Gastroesophageal sphincter (tissue), 4 donors: Measurements from ENCODE around the gene MYH1. TPM values are rescaled to one million over a fixed set of nuclear protein-coding genes. Genes with fewer than 3 reads are reported as not detected.

Source experiments
- ATAC-seq: fragments of 150-250 bp; one replicate; pipeline ENCODE4 v1.9.1; 2016; ENCODE audit warnings: mild to moderate bottlenecking, moderate library complexity
- H3K27ac ChIP-seq, 4 donors: fragments of 200-600 bp; sonication (generic) in 3 of 4; 1 replicate in 3 of 4; 2 replicates in 1 of 4; pipeline ENCODE4 v1.5.1; 2016 to 2019
- H3K27me3 ChIP-seq: fragments of 200-600 bp; sonication (generic); one replicate; pipeline ENCODE4 v1.5.1; 2019
- H3K36me3 ChIP-seq, 2 donors: fragments of 200-600 bp; sonication (generic); one replicate each; pipeline ENCODE4 v1.5.1; 2019; ENCODE audit warnings: control low read depth in 1 of 2
- H3K4me1 ChIP-seq, 3 donors: fragments of 200-600 bp; sonication (generic); 1 replicate in 2 of 3; 2 replicates in 1 of 3; pipeline ENCODE4 v1.5.1; 2016 to 2019; ENCODE audit warnings: control low read depth in 2 of 3
- H3K4me3 ChIP-seq, 2 donors: fragments of 200-600 bp; sonication (generic); one replicate each; pipeline ENCODE4 v1.5.1; 2019; ENCODE audit warnings: mild to moderate bottlenecking in 1 of 2, moderate library complexity in 1 of 2
- H3K9me3 ChIP-seq, 3 donors: fragments of 200-600 bp; sonication (generic); one replicate each; pipeline ENCODE4 v1.5.1; 2017 to 2019; ENCODE audit warnings: control low read depth in 2 of 3
- EP300 ChIP-seq: sonication (generic); formaldehyde crosslinking; IDR thresholded peaks from one replicate; pipeline ENCODE4 v1.6.1; 2017; ENCODE audit warnings: antibody characterized with exemption, mild to moderate bottlenecking
- POLR2A ChIP-seq, 2 donors: fragments of 450-650 bp; IDR thresholded peaks; one replicate each; pipeline ENCODE4 v1.6.1; 2017; ENCODE audit warnings: antibody characterized with exemption in 2 of 2, mild to moderate bottlenecking in 2 of 2, moderate library complexity in 1 of 2
- POLR2AphosphoS5 ChIP-seq: sonication (generic); formaldehyde crosslinking; IDR thresholded peaks from one replicate; pipeline ENCODE4 v1.6.1; 2017; ENCODE audit warnings: antibody characterized with exemption
- WGBS, 2 donors: methylation state at CpG; one replicate each; pipeline ENCODE4 v1.1.5; 2018; ENCODE audit warnings: low coverage in 1 of 2; 5-methylcytosine and 5-hydroxymethylcytosine counted together
- total RNA-seq, 4 donors: library from RNA; depleted of rRNA; stranded (reverse); fragments of >200 nt; gene quantifications; one replicate each; pipeline ENCODE4 v1.1.0, GENCODE V29; 2016
- TF ChIP-seq, protein P1 (sequence below), 4 experiments: fragments of 200-600 bp in 2 of 4; fragments of 450-650 bp in 2 of 4; sonication (generic) in 1 of 4; IDR thresholded peaks; one replicate each; pipeline ENCODE4 v1.5.1; 2017 to 2019; ENCODE audit warnings: antibody characterized with exemption in 4 of 4, mild to moderate bottlenecking in 2 of 4, moderate library complexity in 2 of 4

Gene MYH1
- total RNA-seq, 4 donors from 2014 or later, result 0.15 TPM; not detected in 3

DNA sequence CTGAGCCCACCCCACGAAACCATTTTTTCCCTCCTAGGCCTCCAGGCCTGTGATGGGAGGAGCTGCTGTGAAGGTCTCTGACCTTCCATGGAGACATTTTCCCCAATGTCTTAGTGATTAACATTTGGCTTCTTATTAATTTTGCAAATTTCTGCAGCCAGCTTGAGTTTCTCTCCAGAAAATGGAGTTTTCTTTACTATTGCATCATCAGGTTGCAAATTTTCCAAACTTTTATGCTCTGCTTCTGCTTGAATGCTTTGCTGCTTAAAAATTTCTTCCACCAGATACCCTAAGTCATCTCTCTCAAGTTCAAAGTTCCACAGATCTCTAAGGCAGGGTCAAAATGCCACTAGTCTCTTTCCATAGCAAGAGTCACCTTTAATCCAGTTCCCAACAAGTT is 36.1 kb downstream of the MYH1 start:
- Histone ChIP-seq H3K9me3 (peaks cover 0 to 25% (median 0%) of the 10 kb centered on the region in 3 donors), H3K27ac (no peak overlapping the region), H3K27me3 (no peaks in the 10 kb centered on the region), H3K4me1 (no peaks in the 10 kb centered on the region), H3K36me3 (no peaks in the 10 kb centered on the region), H3K4me3 (no peak overlapping the region)
- WGBS, 2 donors, result 75% methylated on average over 1 of the region's 1 CpG; no CpG with 5 or more reads in 1 of the 2 donors
- no peak for ATAC-seq
- TF ChIP-seq EP300 (no peak), POLR2A (IDR thresholded peaks at IDR 0.05) (no peak), POLR2AphosphoS5 (no peak)
- TF ChIP-seq, protein P1, sequence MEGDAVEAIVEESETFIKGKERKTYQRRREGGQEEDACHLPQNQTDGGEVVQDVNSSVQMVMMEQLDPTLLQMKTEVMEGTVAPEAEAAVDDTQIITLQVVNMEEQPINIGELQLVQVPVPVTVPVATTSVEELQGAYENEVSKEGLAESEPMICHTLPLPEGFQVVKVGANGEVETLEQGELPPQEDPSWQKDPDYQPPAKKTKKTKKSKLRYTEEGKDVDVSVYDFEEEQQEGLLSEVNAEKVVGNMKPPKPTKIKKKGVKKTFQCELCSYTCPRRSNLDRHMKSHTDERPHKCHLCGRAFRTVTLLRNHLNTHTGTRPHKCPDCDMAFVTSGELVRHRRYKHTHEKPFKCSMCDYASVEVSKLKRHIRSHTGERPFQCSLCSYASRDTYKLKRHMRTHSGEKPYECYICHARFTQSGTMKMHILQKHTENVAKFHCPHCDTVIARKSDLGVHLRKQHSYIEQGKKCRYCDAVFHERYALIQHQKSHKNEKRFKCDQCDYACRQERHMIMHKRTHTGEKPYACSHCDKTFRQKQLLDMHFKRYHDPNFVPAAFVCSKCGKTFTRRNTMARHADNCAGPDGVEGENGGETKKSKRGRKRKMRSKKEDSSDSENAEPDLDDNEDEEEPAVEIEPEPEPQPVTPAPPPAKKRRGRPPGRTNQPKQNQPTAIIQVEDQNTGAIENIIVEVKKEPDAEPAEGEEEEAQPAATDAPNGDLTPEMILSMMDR (IDR thresholded peaks at IDR 0.05), result no peak

DNA sequence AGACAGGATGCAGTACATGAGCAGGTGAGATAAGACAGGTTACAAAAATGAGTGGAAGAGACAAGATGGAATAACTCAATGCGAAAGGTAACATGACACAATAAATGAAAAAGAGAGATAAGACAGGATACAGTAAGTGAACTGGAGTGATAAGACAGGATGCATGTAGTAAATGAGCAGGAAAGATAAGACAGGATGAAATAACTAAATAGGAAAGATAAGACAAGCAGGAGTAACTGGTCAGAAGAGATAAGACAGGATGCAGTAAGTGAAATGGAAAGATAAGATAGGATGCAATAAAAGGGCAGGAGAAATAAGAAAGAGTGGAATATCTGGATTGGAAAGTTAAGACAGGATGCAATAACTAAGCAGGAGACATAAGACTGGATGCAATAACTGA is 40.6 kb downstream of the MYH1 start:
- Histone ChIP-seq H3K27ac (no peak overlapping the region), H3K27me3 (no peaks in the 10 kb centered on the region), H3K4me3 (no peak overlapping the region), H3K9me3 (peaks cover 0 to 15% (median 0%) of the 10 kb centered on the region in 3 donors), H3K36me3 (no peaks in the 10 kb centered on the region), H3K4me1 (no peaks in the 10 kb centered on the region)
- TF ChIP-seq, protein P1 (IDR thresholded peaks at IDR 0.05), result no peak
- TF ChIP-seq EP300, result no peak
- no peak for TF ChIP-seq POLR2A (IDR thresholded peaks at IDR 0.05)
- no peak for TF ChIP-seq POLR2AphosphoS5
- 50 to 100% methylated on average over 1 of the region's 1 CpG for WGBS, 2 donors
- ATAC-seq, result no peak

DNA sequence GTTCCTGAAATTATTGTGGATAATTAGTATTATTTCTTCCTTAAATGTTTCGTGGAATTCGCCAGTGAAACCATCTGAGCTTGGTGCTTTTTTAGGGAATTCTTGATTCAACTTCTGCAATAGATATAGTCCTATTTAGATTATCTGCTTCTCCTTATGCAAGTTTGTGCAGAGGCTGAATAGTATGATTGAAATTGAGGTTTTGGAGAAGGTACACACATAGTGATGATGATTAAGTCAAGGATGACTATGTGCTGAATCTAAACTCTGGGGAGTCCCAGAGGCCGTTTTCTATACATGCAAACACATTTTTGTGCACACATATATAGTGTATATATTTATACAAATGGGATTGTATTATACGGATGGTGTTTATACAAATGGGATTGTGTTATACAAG is 43.8 kb downstream of the MYH1 start:
- TF ChIP-seq EP300, result no peak
- TF ChIP-seq POLR2AphosphoS5, result no peak
- no peak for TF ChIP-seq POLR2A (IDR thresholded peaks at IDR 0.05)
- TF ChIP-seq, protein P1 (IDR thresholded peaks at IDR 0.05), result no peak
- ATAC-seq, result no peak
- Histone ChIP-seq H3K27me3 (no peaks in the 10 kb centered on the region), H3K4me1 (no peaks in the 10 kb centered on the region), H3K27ac (no peak overlapping the region), H3K4me3 (no peak overlapping the region), H3K9me3 (no peaks in the 10 kb centered on the region), H3K36me3 (no peaks in the 10 kb centered on the region)
- WGBS, 2 donors, result 64 to 69% methylated on average over 4 of the region's 4 CpGs

DNA sequence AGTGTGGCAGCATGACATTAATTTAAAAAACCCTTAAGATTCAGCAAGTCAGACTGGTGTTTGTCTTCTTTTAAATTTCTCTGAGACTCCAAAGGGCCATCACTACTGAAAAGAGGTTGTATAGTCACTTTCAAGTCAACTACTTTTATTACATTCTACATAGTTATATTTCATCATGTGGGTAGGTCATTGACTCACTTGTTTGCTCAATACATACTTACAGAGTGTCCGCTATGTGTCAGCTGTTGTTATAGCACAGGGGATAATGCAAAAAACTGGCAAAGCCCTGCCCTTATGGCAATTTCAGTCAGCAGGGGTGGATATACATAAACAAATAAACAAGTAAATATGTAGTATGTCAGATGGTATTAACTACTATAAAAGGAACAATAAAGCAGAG is 46.5 kb downstream of the MYH1 start:
- Histone ChIP-seq H3K27ac (no peak overlapping the region), H3K4me1 (no peaks in the 10 kb centered on the region), H3K27me3 (no peaks in the 10 kb centered on the region), H3K4me3 (no peak overlapping the region), H3K36me3 (no peaks in the 10 kb centered on the region), H3K9me3 (no peaks in the 10 kb centered on the region)
- WGBS, 2 donors, result 100% methylated on average over 1 of the region's 1 CpG; no CpG with 5 or more reads in 1 of the 2 donors
- TF ChIP-seq POLR2A (IDR thresholded peaks at IDR 0.05) (no peak), POLR2AphosphoS5 (no peak), EP300 (no peak)
- TF ChIP-seq, protein P1 (IDR thresholded peaks at IDR 0.05), result no peak
- no peak for ATAC-seq

DNA sequence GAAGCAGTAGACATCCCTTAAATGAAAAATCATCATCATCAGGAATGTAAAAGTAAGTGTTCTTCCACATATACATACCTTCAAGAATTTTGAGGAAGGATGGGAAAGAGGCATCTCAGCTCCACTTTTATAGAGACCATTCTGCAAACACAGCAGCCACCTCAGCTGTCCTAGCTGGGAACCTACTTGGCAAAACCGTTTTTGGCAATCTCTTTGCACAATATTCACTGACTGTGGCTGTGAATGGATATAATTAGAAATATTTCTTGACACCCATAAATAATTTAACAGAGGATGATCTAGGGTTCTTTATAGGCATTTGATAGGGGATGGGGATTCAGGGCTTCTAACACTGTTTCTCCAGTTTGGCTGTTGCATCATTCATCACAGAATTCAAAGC is 48.9 kb downstream of the MYH1 start, which contains the start of gene MYH4:
MYH4 (minus strand) TSS at position 101 of the 400 bp plus-strand sequence. CDS start 2,814 bp downstream, outside the sequence.
- H3K36me3 ChIP-seq, result no peaks in the 10 kb centered on the region
- WGBS, 2 donors, result 45 to 65% methylated on average over 1 of the region's 1 CpG
- TF ChIP-seq, protein P1 (IDR thresholded peaks at IDR 0.05), result no peak
- TF ChIP-seq EP300, result no peak
- no peak for TF ChIP-seq POLR2A (IDR thresholded peaks at IDR 0.05)
- no peak for TF ChIP-seq POLR2AphosphoS5
- no peaks in the 10 kb centered on the region for H3K27me3 ChIP-seq
- ATAC-seq, result no peak
- H3K4me3 ChIP-seq, result no peak within 1 kb of the TSS
- H3K27ac ChIP-seq, result no peak within 1 kb of the TSS
- no peaks in the 10 kb centered on the region for H3K9me3 ChIP-seq
- no peaks in the 10 kb centered on the region for H3K4me1 ChIP-seq
